Karpas-422 (cell line): ENCODE results near the gene BFSP2. TPM values are rescaled to one million over a fixed set of nuclear protein-coding genes. Genes with fewer than 3 reads are reported as not detected.
"Not testable (repeated sequence)": the region's sequence is repeated elsewhere in the genome, so short reads cannot be mapped to it uniquely, and the experiment has no call there.

Experiments
- DNase-seq: peaks from one replicate; pipeline ENCODE4 v3.0.0-alpha.2; 2015
- H2AFZ ChIP-seq: fragments of 200-600 bp; sonication (generic); 2 replicates; pipeline ENCODE4 v1.6.1; 2014; ENCODE audit warnings: antibody characterized with exemption, low read length, mixed read lengths
- H3K27ac ChIP-seq: fragments of 200-600 bp; sonication (generic); 2 replicates; pipeline ENCODE4 v1.5.1; 2014; ENCODE audit warnings: mild to moderate bottlenecking, low read length, moderate library complexity
- H3K27me3 ChIP-seq: fragments of 200-600 bp; sonication (generic); 2 replicates; pipeline ENCODE4 v1.6.1; 2014; ENCODE audit warnings: low read length, mixed read lengths
- H3K36me3 ChIP-seq: fragments of 200-600 bp; sonication (generic); 2 replicates; pipeline ENCODE4 v1.6.1; 2014; ENCODE audit warnings: low read length, mixed read lengths; ENCODE audit not compliant: insufficient read depth
- H3K4me1 ChIP-seq: fragments of 200-600 bp; sonication (generic); 2 replicates; pipeline ENCODE4 v1.6.1; 2014; ENCODE audit warnings: mild to moderate bottlenecking, low read length, mixed read lengths
- H3K4me2 ChIP-seq: fragments of 200-600 bp; sonication (generic); 2 replicates; pipeline ENCODE4 v1.6.1; 2014; ENCODE audit warnings: low read length, low read depth, mild to moderate bottlenecking; ENCODE audit not compliant: poor library complexity, severe bottlenecking
- H3K4me3 ChIP-seq: fragments of 200-600 bp; sonication (generic); 2 replicates; pipeline ENCODE4 v1.5.1; 2014; ENCODE audit warnings: mild to moderate bottlenecking, antibody characterized with exemption, low read length, mixed read lengths
- H3K79me2 ChIP-seq: fragments of 200-600 bp; sonication (generic); 2 replicates; pipeline ENCODE4 v1.6.1; 2014; ENCODE audit warnings: mild to moderate bottlenecking, low read length, mixed read lengths
- H3K9ac ChIP-seq: fragments of 200-600 bp; sonication (generic); 2 replicates; pipeline ENCODE4 v1.6.0; 2014; ENCODE audit warnings: low read length
- H3K9me2 ChIP-seq: fragments of 200-600 bp; sonication (generic), shearing (Covaris generic); replicated peaks from 2 replicates; pipeline ENCODE4 v1.6.0; 2014; ENCODE audit warnings: mild to moderate bottlenecking, low read length, moderate library complexity; ENCODE audit not compliant: insufficient read depth
- H3K9me3 ChIP-seq: fragments of 300-700, 200-600 bp; sonication (generic); 2 replicates; pipeline ENCODE4 v1.6.1; 2014; ENCODE audit warnings: low read length, mixed read lengths
- H4K20me1 ChIP-seq: fragments of 200-600 bp; sonication (generic); 2 replicates; pipeline ENCODE4 v1.6.1; 2014; ENCODE audit warnings: mild to moderate bottlenecking, antibody characterized with exemption, low read length, low read depth; ENCODE audit not compliant: insufficient read depth
- total RNA-seq: library from RNA; depleted of rRNA; stranded (reverse); fragments of >200 nt; shearing (Covaris generic); gene quantifications from 2 replicates; pipeline ENCODE4 v1.2.3, GENCODE V29; 2014; ENCODE audit warnings: low replicate concordance

Gene BFSP2
- total RNA-seq, 1 experiment from 2014 or later: 33.1 TPM

DNA sequence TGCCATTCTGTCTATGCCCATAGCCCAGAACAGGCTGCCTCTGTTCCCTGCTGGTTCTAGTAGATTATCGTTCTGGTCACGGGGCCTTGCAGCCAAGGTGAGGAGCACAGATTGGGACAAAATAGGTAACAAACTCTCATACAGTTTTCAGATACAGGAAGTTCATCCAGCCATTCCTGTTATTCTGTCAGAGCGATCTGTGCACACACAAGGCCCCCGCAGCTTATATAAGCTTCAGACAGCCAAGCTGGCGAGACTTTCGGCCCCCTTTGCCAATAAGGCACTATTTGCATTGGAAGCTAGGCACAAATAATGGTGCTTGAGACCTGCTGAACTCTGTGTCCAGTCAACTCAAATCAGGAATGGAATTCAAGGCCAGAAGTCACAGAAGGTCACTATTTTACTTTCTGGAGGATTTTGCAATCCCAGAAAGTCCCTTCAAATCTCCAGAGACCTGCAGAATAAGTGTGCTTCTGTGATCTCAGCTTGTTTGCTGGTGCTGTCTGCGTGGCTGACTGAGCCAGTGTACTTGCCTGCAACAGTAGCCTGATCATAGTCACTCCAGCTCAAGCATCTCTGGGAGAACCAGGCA, 69.4 kb downstream of the BFSP2 start:
- H3K79me2 ChIP-seq: no peaks in the 10 kb centered on the region
- H3K4me3 ChIP-seq: no peak overlapping the region
- peak overlapping the region; percentile 75 for H3K4me2 ChIP-seq
- H3K36me3 ChIP-seq: no peaks in the 10 kb centered on the region
- H3K27ac ChIP-seq: peak overlapping the region; percentile 98
- peak overlapping the region; percentile 57 for H3K9ac ChIP-seq
- H3K4me1 ChIP-seq: peaks cover 98% of the 10 kb centered on the region
- no peaks in the 10 kb centered on the region for H3K27me3 ChIP-seq
- H2AFZ ChIP-seq: no peak overlapping the region
- H4K20me1 ChIP-seq: no peaks in the 10 kb centered on the region
- peak; percentile 56 for DNase-seq
- no peaks in the 10 kb centered on the region for H3K9me2 ChIP-seq
- H3K9me3 ChIP-seq: no peaks in the 10 kb centered on the region

DNA sequence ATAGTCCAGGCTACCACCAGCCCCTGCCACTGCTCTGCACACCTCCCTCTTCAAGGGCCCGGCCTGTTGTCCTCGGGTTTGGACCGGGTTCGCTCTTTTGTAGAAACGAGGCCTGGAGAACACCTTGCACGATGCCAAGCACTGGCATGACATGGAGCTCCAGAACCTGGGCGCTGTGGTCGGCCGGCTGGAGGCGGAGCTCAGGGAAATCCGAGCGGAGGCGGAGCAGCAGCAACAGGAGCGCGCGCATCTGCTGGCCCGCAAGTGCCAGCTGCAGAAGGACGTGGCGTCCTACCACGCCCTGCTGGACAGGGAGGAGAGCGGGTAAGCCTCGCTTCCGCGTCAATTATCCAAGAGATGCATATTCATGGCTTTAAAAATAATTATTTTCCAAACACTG, 72.4 kb downstream of the BFSP2 start:
- DNase-seq: peak; percentile 86
- Histone ChIP-seq H3K4me3 (peak overlapping the region; percentile 45; the same call in 1 of the 2 replicates), H3K27ac (peak overlapping the region; percentile 98), H3K4me2 (peak overlapping the region; percentile 57), H2AFZ (no peak overlapping the region), H3K79me2 (no peaks in the 10 kb centered on the region), H3K36me3 (no peaks in the 10 kb centered on the region), H3K9ac (peak overlapping the region; percentile 69), H3K27me3 (no peaks in the 10 kb centered on the region), H4K20me1 (no peaks in the 10 kb centered on the region), H3K4me1 (peaks cover 99% of the 10 kb centered on the region), H3K9me3 (no peaks in the 10 kb centered on the region), H3K9me2 (no peaks in the 10 kb centered on the region)

DNA sequence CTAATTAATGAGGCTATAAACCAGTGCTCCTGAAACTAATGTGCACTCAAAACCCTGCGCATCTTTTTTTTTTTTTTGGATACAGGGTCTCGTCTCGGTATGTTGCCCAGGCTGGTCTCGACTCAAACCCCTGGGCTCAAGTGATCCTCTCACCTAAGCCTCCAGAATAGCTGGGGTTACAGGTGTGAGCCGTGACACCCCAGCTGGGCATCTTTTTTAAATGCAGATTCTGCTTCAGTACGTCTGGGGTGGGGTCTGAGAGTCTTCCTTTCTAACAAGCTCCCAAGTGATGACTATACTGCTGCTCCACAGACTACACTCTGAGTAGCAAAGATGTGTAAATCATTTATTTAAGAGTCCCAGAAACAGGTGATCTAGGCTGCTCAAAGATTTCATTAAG, 73.0 kb downstream of the BFSP2 start:
- H3K4me3 ChIP-seq: peak overlapping the region; percentile 21; the same call in 1 of the 2 replicates
- no peak overlapping the region for H2AFZ ChIP-seq
- H3K9me2 ChIP-seq: no peaks in the 10 kb centered on the region
- no peaks in the 10 kb centered on the region for H3K9me3 ChIP-seq
- peak; percentile 78 for DNase-seq
- no peaks in the 10 kb centered on the region for H3K79me2 ChIP-seq
- H3K36me3 ChIP-seq: no peaks in the 10 kb centered on the region
- H3K27ac ChIP-seq: peak overlapping the region; percentile 98
- peaks cover 99% of the 10 kb centered on the region for H3K4me1 ChIP-seq
- H4K20me1 ChIP-seq: no peaks in the 10 kb centered on the region
- H3K27me3 ChIP-seq: no peaks in the 10 kb centered on the region
- peak overlapping the region; percentile 57 for H3K4me2 ChIP-seq
- peak overlapping the region; percentile 69 for H3K9ac ChIP-seq

DNA sequence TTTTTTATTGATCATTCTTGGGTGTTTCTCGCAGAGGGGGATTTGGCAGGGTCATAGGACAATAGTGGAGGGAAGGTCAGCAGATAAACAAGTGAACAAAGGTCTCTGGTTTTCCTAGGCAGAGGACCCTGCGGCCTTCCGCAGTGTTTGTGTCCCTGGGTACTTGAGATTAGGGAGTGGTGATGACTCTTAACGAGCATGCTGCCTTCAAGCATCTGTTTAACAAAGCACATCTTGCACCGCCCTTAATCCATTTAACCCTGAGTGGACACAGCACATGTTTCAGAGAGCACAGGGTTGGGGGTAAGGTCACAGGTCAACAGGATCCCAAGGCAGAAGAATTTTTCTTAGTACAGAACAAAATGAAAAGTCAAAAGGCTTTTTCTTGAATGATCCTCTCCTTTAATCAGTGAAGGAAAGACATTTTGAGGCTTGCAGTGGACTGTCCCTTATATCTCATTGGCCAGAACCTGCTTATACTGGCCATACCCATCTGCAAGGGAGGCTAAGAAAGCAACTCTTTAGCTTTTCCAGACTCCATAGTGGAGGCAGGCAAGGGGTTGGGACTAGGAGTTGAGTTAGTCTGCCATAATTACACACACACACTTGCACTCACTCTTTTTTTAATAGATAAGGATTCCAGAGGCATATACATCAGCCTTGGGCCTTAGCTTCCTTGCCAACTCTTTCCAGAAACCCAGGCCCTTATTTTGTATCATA, 73.8 kb downstream of the BFSP2 start:
- peak overlapping the region; percentile 50 for H3K4me3 ChIP-seq
- peak overlapping the region; percentile 78 for H3K9ac ChIP-seq
- not testable (repeated sequence) for DNase-seq, H3K79me2 ChIP-seq, H4K20me1 ChIP-seq, H3K9me2 ChIP-seq, H2AFZ ChIP-seq, H3K36me3 ChIP-seq, H3K9me3 ChIP-seq, H3K27me3 ChIP-seq
- H3K4me1 ChIP-seq: peaks cover 99% of the 10 kb centered on the region
- H3K27ac ChIP-seq: peak overlapping the region; percentile 98
- H3K4me2 ChIP-seq: peak overlapping the region; percentile 74

DNA sequence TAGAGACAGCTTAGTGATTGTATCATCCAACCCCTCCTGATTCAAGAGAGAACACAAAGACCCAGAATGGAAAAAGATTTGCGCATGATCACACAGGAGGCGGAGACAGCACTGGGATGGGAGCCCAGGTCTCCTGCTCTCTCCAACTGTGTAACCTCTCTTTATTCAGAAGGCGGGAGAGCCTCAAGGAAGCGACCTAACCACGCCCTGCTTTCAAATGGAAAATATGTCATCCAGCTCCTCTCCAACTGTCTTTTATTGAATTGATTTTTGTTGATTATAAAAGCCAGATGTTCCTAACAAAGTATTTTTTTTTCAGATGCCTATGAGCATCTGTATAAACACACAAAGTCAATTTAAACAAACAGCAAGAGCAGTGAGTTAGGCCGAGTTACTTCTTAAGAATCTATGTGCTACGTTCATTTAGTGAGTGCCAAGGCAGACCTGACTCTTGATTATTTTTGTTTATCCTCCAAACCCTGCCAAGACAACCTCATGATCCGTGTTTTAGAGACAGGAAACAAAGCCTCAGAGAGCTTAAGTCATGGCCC, 74.5 kb downstream of the BFSP2 start:
- peaks cover 99% of the 10 kb centered on the region for H3K4me1 ChIP-seq
- no peaks in the 10 kb centered on the region for H3K9me3 ChIP-seq
- peak overlapping the region; percentile 98 for H3K27ac ChIP-seq
- H2AFZ ChIP-seq: no peak overlapping the region
- peak overlapping the region; percentile 74 for H3K4me2 ChIP-seq
- H3K27me3 ChIP-seq: no peaks in the 10 kb centered on the region
- no peaks in the 10 kb centered on the region for H3K9me2 ChIP-seq
- peak overlapping the region; percentile 50 for H3K4me3 ChIP-seq
- no peaks in the 10 kb centered on the region for H3K79me2 ChIP-seq
- DNase-seq: peak; percentile 67
- peak overlapping the region; percentile 78 for H3K9ac ChIP-seq
- H3K36me3 ChIP-seq: no peaks in the 10 kb centered on the region
- H4K20me1 ChIP-seq: no peaks in the 10 kb centered on the region

DNA sequence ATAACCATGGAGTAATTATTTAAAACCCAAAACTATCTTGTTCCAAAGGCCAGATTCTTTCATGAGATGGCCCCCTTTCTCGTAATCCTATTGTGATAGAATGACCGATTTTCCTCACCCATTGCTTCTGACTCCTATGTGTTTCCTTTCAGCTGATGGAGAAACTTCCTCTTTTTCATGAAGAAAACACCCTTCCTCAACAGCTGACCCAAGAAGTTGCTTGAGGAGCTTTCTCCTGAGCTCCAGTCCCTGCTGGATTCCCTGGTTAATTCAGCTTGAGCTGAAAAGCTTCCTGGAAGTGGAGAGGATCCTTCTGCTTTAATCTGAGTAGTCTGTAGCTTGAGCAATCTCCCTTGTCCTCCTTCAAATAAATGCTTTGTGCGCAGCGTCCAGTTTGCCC, 75.0 kb downstream of the BFSP2 start:
- DNase-seq: peak; percentile 64
- Histone ChIP-seq H2AFZ (no peak overlapping the region), H3K36me3 (no peaks in the 10 kb centered on the region), H3K4me3 (peak overlapping the region; percentile 50), H3K9ac (peak overlapping the region; percentile 78), H3K4me1 (peaks cover 99% of the 10 kb centered on the region), H3K9me2 (no peaks in the 10 kb centered on the region), H3K27ac (peak overlapping the region; percentile 98), H3K9me3 (no peaks in the 10 kb centered on the region), H3K79me2 (no peaks in the 10 kb centered on the region), H4K20me1 (no peaks in the 10 kb centered on the region), H3K4me2 (peak overlapping the region; percentile 74), H3K27me3 (no peaks in the 10 kb centered on the region)

DNA sequence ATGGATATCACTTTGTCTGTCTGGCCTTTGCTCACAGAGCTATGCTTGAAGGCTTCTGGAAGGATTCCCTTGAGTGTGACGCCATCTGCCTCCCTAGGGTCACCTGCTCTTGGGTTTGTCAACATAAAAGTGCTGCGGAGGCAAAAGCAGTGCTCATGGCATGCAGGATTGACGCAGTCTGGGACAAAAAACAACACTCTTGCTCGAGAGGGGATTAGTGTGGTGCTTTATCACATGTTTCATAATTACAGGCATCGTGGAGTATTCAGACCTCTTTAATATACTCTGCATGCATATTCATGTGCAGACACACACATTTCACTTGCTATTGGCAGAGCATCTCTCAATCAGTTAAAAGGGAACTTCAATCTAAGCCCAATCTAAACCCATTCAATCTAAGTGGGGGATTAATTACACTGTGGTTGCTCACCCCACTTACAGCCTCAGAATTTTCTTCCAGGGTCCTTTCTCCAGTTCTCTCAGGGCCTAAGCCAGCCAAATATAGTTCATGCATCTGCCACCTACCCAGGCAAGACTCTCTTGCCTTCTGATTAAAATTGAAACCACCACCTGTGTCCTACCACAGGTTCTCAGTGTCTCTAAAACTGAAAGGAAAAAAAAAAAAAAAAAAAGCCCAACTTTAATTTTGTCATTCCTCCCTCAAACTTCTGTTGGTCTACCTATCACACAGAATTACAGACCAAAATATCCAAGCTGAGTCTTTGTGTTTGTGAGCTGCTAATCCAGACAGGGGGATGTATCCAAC, 75.6 kb downstream of the BFSP2 start:
- DNase-seq: peak; percentile 91
- Histone ChIP-seq H3K9ac (peak overlapping the region; percentile 78), H3K4me2 (peak overlapping the region; percentile 74), H3K27ac (peak overlapping the region; percentile 98), H3K79me2 (no peaks in the 10 kb centered on the region), H2AFZ (no peak overlapping the region), H3K4me1 (peaks cover 97% of the 10 kb centered on the region), H4K20me1 (no peaks in the 10 kb centered on the region), H3K36me3 (no peaks in the 10 kb centered on the region), H3K4me3 (peak overlapping the region; percentile 50), H3K27me3 (no peaks in the 10 kb centered on the region), H3K9me2 (no peaks in the 10 kb centered on the region), H3K9me3 (no peaks in the 10 kb centered on the region)

DNA sequence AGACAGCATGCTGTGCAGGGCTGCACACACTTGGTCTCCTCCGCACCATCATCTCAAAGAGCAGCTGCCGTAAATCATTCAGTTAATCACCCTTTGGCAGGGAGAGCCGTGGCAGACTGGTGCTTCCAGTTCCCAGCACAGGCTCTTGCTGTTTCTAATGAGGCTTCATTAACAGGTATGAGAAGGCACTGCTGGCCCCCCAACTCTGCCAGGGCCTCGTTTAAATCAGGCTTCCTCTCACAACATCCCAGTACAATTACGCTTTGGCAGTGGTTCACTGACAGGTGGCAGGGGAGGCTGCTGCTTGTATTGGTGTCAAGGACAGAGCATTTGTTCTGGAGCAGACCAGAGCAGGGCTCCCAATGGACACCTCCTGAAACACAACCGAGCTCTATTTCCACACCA, 77.1 kb downstream of the BFSP2 start:
- Histone ChIP-seq H2AFZ (no peak overlapping the region), H3K27me3 (no peaks in the 10 kb centered on the region), H3K9me2 (no peaks in the 10 kb centered on the region), H3K79me2 (no peaks in the 10 kb centered on the region), H3K9me3 (no peaks in the 10 kb centered on the region), H3K4me3 (peak overlapping the region; percentile 50), H3K4me2 (peak overlapping the region; percentile 74), H3K9ac (peak overlapping the region; percentile 78), H4K20me1 (no peaks in the 10 kb centered on the region), H3K36me3 (no peaks in the 10 kb centered on the region), H3K27ac (peak overlapping the region; percentile 98), H3K4me1 (peaks cover 90% of the 10 kb centered on the region)
- DNase-seq: peak; percentile 91
